ACC112 (cell line): Measurements from ENCODE around the gene HNRNPM.
A peak's percentile ranks its signal among the peaks of the same experiment; 100 is the strongest.
"Not testable (repeated sequence)": the region's sequence is repeated elsewhere in the genome, so short reads cannot be mapped to it uniquely, and the experiment has no call there.

Experiments used
- H2AFZ ChIP-seq: fragments of 200-600 bp; sonication (generic); one replicate; pipeline ENCODE4 v1.6.0; 2017; ENCODE audit warnings: antibody characterized with exemption, low read length; ENCODE audit not compliant: unreplicated experiment
- H3K27ac ChIP-seq: fragments of 200-600 bp; sonication (generic); 2 replicates; pipeline ENCODE4 v1.5.1; 2014; ENCODE audit warnings: low read depth, mild to moderate bottlenecking, antibody characterized with exemption, low read length, moderate library complexity
- H3K27me3 ChIP-seq: fragments of 200-600 bp; sonication (generic); 2 replicates; pipeline ENCODE4 v1.6.1; 2014; ENCODE audit warnings: mild to moderate bottlenecking, antibody characterized with exemption, low read length, moderate library complexity, mixed read lengths; ENCODE audit not compliant: insufficient read depth
- H3K36me3 ChIP-seq: fragments of 200-600 bp; sonication (generic); 2 replicates; pipeline ENCODE4 v1.6.1; 2016; ENCODE audit warnings: mild to moderate bottlenecking, antibody characterized with exemption, low read length, moderate library complexity, mixed read lengths; ENCODE audit not compliant: insufficient read depth
- H3K4me1 ChIP-seq: fragments of 200-600 bp; sonication (generic); one replicate; pipeline ENCODE4 v1.6.1; 2016; ENCODE audit warnings: low read length, mixed read lengths; ENCODE audit not compliant: insufficient read depth, unreplicated experiment, control insufficient read depth
- H3K4me3 ChIP-seq: fragments of 200-600 bp; sonication (generic); 2 replicates; pipeline ENCODE4 v1.5.1; 2014; ENCODE audit warnings: mild to moderate bottlenecking, low read depth, low read length
- H3K79me2 ChIP-seq: fragments of 200-600 bp; sonication (generic); one replicate; pipeline ENCODE4 v1.6.0; 2016; ENCODE audit warnings: low read length; ENCODE audit not compliant: control insufficient read depth, unreplicated experiment, insufficient read depth

HNRNPM gene

GRCh38 chr19:8511573-8512101 is 66.9 kb downstream of the HNRNPM start:
- Histone ChIP-seq H3K36me3 (no peaks in the 10 kb centered on the region), H3K27ac (no peak overlapping the region), H3K4me3 (no peak overlapping the region), H3K27me3 (no peaks in the 10 kb centered on the region), H2AFZ (no peak overlapping the region), H3K79me2 (no peaks in the 10 kb centered on the region), H3K4me1 (peaks cover 5% of the 10 kb centered on the region)

DNA sequence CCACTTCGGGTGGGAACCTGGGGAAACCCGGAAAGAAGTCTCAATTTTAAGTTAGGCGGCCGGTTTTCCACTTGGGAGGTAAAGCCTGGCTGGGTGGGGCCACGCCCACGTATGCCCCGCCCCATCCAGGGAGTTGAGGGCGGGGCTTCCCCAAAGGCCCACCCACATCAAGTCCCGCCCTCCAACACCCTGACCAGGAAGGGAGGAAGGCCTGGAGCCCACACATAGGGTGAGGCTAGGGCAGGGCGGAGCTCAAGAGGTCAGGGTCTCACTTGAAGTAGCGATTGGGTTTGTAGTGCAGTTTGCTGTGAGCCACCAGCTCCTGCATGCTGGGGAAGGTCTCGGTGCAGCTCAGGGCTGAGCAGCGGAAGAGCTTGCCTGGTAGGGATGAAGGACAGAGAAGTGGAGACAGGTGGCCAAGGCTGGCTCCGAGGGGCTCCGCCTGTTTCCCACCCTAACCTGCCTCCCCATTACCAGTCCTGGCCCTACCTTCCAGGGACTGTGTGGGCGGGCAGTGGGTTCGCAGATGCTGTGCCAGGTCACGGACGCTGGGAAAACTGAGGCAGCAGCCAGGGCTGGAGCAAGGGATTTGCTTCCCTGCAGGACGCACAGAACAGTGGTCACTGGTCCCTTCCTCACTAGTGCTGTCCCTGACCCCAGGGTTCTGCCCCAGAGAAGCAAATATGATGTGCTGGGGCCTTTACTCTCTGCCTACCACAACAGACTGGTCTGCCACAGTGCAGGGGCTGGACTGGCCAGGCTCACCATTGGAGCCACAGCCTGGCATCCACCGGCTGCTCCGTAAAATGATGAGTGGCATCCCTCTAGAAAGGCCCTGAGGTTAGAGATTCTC is 67.6 kb downstream of the HNRNPM start:
- no peak overlapping the region for H3K4me3 ChIP-seq
- H3K79me2 ChIP-seq = no peaks in the 10 kb centered on the region
- H3K27ac ChIP-seq = no peak overlapping the region
- peaks cover 5% of the 10 kb centered on the region for H3K4me1 ChIP-seq
- H3K36me3 ChIP-seq = no peaks in the 10 kb centered on the region
- H3K27me3 ChIP-seq = no peaks in the 10 kb centered on the region
- no peak overlapping the region for H2AFZ ChIP-seq

GRCh38 chr19:8513036-8513686 is 68.4 kb downstream of the HNRNPM start:
- Histone ChIP-seq H3K4me3 (peak overlapping the region; percentile 83), H3K79me2 (no peaks in the 10 kb centered on the region), H3K4me1 (peaks cover 12% of the 10 kb centered on the region), H2AFZ (no peak overlapping the region), H3K36me3 (no peaks in the 10 kb centered on the region), H3K27ac (peak overlapping the region; percentile 94), H3K27me3 (no peaks in the 10 kb centered on the region)

DNA sequence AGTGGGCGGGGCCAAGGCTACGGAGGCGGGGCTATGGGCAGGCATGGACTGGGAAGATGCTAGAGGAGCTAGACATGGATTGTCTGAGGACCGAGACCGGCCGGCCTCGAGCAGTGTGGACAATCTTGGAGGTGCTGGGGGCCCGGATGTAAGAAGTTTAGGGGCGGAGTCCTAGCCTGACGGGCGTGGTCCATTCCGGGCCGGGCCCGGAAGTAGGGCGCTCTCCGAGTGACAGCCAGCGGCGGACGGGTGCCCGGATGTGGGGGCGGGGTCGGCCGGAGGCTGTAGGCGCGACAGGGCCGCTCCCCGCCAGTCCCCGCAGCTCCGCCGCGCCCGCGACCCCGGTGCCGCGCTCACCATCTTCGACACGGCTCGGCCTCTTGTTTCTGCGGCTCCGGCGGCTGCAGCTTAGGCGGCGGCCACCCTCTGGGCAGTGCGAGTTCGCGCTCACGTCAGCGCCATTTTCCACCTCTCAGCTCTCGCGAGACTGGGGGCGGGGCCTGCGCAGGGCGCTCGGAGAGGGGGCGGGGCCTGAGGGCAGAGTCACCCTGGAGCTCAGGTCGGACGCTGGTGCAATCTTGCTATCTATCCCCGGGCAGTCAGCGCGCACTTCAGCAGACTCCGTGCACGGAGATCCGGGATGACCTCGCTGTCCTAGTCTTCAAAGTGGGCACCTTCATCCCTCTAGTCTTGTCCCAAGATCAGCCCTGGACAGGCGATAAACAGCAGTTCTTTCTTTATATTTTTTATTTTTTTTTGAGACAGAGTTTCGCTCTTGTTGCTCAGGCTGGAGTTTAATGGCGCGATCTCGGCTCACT is 69.1 kb downstream of the HNRNPM start, which contains the start of gene ZNF414:
Gene ZNF414, minus strand, starts transcription at position 481 of the 818 bp plus-strand sequence. Its CDS starts 121 bp downstream, at position 360.
- Histone ChIP-seq H3K4me1 (peaks cover 12% of the 10 kb centered on the region), H2AFZ (peak within 1 kb of the TSS; percentile 75), H3K27ac (peak within 1 kb of the TSS; percentile 94), H3K27me3 (no peaks in the 10 kb centered on the region), H3K36me3 (no peaks in the 10 kb centered on the region), H3K4me3 (peak within 1 kb of the TSS; percentile 83), H3K79me2 (no peaks in the 10 kb centered on the region)

- H3K36me3 ChIP-seq, H3K27me3 ChIP-seq, H3K27ac ChIP-seq, H3K79me2 ChIP-seq: not testable (repeated sequence)
- H2AFZ ChIP-seq = peak overlapping the region; percentile 75
- peak overlapping the region; percentile 83 for H3K4me3 ChIP-seq
- peaks cover 12% of the 10 kb centered on the region for H3K4me1 ChIP-seq
Measured at GRCh38 chr19:8514505-8515009, 69.8 kb downstream of the HNRNPM start.

GRCh38 chr19:8515317-8515716 is 70.5 kb downstream of the HNRNPM start:
- Histone ChIP-seq H2AFZ (no peak overlapping the region), H3K4me1 (peaks cover 12% of the 10 kb centered on the region), H3K79me2 (no peaks in the 10 kb centered on the region), H3K36me3 (no peaks in the 10 kb centered on the region), H3K4me3 (no peak overlapping the region), H3K27ac (no peak overlapping the region), H3K27me3 (no peaks in the 10 kb centered on the region)

DNA sequence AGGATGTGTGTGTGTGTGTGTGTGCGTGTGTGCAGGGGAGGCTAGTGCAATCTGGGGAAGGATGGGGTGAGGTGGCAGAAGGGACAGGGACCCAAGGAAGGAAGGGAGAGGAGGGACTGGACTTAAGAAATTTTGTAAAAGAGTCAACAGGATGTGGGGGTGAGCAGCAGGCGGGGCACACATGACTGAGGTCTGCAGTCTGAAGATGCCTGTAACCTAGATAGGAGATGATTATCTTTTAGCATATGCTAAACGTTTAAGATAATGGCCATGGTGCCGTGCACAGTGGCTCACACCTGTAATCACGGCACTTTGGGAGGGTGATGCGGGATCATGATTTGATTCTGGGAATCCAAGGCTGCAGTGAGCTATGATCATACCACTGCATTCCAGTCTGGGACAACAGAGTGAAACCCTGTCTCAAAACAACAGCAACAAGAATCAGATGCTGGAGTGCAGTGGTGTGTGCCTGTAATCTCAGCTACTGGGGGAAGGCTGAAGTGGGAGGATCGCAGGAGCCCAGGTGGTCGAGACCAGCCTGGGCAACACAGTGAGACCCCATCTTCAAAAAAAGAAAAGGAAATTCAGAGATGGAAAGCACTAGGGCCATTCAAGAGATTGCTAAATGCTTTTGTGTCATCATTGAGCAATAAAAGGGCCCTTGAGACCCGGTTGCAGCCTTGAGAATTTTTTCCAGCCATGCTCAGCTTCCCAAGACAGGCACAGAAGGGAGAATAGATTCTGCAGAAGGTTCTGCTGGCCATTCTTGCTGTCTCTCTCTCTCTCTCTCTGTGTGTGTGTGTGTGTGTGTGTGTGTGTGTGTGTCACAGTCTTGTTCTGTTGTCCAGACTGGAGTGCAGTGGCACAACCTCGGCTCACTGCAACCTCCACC is 73.0 kb downstream of the HNRNPM start:
- Histone ChIP-seq H3K27ac (peak overlapping the region; percentile 79), H3K79me2 (no peaks in the 10 kb centered on the region), H3K27me3 (no peaks in the 10 kb centered on the region), H3K36me3 (no peaks in the 10 kb centered on the region), H2AFZ (no peak overlapping the region), H3K4me1 (peaks cover 9% of the 10 kb centered on the region), H3K4me3 (peak overlapping the region; percentile 29; the same call in 1 of the 2 replicates)

DNA sequence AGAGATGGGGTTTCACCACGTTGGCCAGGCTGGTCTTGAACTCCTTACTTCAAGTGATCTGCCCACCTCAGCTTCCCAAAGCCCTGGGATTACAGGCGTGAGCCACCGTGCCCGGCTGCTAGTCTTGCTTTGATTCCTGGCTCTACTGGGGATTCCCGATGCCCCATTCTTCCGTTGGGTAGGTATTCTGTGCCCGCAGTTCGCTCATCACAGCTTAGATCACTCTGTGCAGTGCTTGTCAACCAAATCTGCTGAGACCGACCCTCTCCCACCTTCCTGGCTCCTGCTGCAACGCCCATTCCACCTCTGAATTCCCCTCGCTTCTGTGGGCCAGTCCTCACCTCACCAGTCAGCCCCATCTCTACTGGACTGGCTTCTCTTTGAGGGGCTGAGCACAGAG is 73.8 kb downstream of the HNRNPM start:
- Histone ChIP-seq H3K27me3 (no peaks in the 10 kb centered on the region), H3K36me3 (no peaks in the 10 kb centered on the region), H3K79me2 (no peaks in the 10 kb centered on the region)

GRCh38 chr19:8519388-8519787 is 74.6 kb downstream of the HNRNPM start:
- H3K27me3 ChIP-seq = no peaks in the 10 kb centered on the region

More for the DNA sequence above, 73.8 kb downstream of the HNRNPM start:
- Histone ChIP-seq H2AFZ (no peak overlapping the region), H3K4me1 (peaks cover 7% of the 10 kb centered on the region), H3K27ac (peak overlapping the region; percentile 79; the same call in 1 of the 2 replicates), H3K4me3 (no peak overlapping the region)

More at GRCh38 chr19:8519388-8519787, 74.6 kb downstream of the HNRNPM start:
- no peak overlapping the region for H3K4me3 ChIP-seq
- H2AFZ ChIP-seq = no peak overlapping the region
- H3K4me1 ChIP-seq = peaks cover 7% of the 10 kb centered on the region
- no peak overlapping the region for H3K27ac ChIP-seq
- no peaks in the 10 kb centered on the region for H3K36me3 ChIP-seq
- no peaks in the 10 kb centered on the region for H3K79me2 ChIP-seq
